ENCODE data around the gene PTPN3. TPM values are rescaled to one million over a fixed set of nuclear protein-coding genes. Genes with fewer than 3 reads are reported as not detected.

The PTPN3 gene
- total RNA-seq, 2 donors from 2014 or later = 6.9 to 7.9 TPM

GRCh38 chr9:109328978-109329637 lies 169.0 kb downstream of the PTPN3 start:
- Histone ChIP-seq H3K9me3 (no peaks in the 10 kb centered on the region), H3K36me3 (no peaks in the 10 kb centered on the region), H3K27ac (peak overlapping the region; percentile 37 to 63), H3K4me1 (peaks cover 0 to 24% of the 10 kb centered on the region in 2 donors), H3K27me3 (no peaks in the 10 kb centered on the region), H3K4me3 (peak overlapping the region in 1 of 2 donors; percentile 13)
- TF ChIP-seq CTCF (IDR thresholded peaks at IDR 0.05) = no peak
- DNase-seq (ENCODE audit: low spot score) = peak; percentile 84

Small RNA genes lying within 50 kb of the gene (microRNA-seq; reads per million reads assigned to microRNA genes)
- 0 reads per million in 2 donors for gene MIR3927 (ENCODE audit: borderline number of aligned reads in 2 of 2, borderline replicate concordance in 1 of 2)

Other genes starting within 250 kb of the PTPN3 start
- gene EPB41L4B, start 177.2 kb downstream of the PTPN3 start, total RNA-seq = 10 to 100 TPM; 15.3 to 30.4 TPM